Stimulated activated CD8-positive, alpha-beta memory T cell treated with anti-CD3 and anti-CD28 coated beads, Interleukin-15, amount 100 ng/mL, for 1 hour (primary cell): ENCODE measurements around the gene CFAP74.

Source experiments
- DNase-seq: peaks from one replicate; pipeline ENCODE4 v3.0.0-alpha.2; 2020; ENCODE audit warnings: low read depth

Gene CFAP74

DNA sequence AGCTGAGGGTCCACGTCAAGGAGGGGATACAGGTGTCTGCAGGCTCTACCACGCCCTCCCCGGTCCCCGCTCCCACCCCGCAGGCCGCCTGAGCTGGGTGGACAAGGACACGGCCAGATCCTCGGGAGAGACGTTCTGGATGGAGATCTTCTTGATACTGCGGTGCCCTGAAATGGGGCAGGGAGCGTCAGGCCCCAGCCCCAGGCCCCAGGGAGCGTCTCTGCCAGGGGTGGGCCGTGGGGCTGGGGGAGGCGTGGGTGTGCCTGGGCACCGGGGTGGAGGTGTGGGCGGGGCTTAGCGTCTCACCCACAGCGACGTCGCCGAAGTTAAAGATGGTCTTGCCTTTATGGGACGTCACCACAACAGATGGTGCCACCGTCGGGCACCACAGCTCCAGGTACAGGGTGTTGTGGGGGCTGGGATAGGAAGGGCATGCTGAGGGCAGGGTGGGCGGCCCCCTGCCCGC lies 77.2 kb downstream of the CFAP74 start:
- DNase-seq: no peak

DNA sequence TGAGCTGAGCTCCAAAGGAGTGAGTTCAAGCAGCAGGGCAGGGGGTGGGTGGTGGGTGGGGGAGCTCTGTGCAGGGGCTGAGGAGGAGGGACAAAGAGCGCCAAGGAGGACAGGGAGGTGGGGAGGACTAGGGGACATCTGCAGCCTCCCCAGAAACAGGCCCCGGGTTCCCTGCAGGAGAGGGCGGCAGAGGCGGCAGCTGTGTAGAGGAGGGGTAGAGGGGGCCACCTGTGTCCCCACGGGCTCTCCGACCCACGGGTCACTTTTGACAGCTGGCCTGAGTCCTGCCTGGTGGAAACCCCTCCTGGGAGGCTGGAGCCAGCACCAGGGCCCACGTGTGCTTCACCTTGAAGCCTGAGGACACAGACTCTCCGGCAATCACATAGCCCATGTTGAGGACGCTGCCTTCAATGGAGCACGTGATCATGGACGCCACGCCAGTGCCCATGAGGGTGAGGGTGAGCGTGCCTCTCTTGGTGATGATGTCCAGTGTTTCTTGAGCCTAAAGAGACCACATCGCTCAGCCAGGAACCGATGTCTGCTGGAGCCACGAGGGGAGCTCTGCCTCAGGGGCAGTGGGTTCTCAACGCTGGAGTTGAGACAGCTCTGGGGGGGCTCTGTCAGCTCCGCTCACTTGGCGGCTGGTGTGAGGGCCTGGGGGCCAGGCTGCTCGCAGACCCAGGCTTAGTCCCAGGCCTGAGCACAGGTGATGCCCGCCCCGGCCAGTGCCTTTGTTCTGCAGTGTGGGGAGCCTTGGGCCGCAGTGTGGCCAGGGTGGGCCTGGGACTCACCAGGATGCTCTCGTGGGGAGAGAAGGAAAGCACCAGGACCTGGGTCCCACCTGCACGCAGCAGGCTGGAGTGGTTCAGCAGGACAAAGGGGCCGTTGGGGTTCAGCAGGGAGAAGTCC lies 77.9 kb downstream of the CFAP74 start:
- DNase-seq: no peak

GRCh38 chr1:1924849-1925248 lies 78.7 kb downstream of the CFAP74 start:
- DNase-seq: no peak

- no peak for DNase-seq
These were observed 79.2 kb downstream of the CFAP74 start for GRCh38 chr1:1924386-1924785.

DNA sequence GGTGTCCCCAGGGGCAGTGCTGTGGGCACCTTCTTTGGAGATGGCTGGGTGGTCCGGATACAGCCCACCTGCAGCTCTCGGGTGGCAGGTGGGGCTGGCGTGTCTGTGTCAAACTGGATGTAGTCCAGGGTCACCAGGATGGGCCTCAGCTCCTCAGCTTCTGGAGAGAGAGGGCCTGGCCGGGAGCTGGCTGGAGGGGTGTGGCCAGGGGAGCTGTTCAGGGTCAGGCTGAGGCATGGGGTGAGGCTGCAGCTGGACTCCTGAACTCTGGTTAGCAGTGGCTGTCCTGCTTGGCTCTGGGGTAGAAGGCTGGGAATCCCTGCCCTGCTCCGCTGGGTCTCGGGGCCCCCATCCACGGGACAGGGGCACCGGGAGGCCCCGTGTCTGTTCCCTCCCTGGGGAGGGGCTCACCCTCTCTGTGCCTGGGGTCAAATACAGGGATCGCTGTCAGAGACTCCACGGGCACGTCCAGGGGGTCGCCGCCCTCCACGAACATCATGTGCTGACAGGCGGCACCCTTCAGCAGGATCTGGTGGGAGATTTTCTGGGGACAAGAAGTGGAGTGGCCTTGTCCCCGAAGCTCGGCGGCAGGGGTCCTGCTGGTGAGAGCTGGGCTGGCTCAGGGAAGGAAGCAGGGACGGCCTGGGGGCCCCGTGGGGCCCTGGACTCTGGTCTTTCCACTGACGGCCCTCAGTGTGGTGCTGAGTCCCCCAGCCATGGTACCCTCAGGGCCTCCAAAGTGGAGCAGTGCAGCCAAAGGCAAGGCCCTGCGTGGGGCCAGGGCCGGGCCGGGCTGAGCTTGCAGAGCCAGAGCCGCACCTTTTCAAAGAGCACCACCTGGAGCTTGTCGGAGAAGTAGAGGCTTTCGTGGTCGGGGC lies 80.4 kb downstream of the CFAP74 start:
- no peak for DNase-seq

DNA sequence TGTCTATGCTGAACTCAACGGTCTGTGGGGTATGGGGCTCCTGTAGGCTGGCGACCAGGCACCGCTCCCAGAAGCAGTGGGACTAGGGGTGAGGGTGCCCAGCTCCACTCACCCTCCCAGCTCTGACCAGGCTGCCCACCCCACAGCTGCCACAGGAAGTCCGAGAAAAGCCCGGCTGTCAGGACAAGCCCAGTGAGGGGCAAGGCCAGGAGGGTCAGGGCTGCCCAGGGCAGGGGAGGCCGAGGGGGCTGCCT lies 81.0 kb downstream of the CFAP74 start:
- DNase-seq: no peak

DNA sequence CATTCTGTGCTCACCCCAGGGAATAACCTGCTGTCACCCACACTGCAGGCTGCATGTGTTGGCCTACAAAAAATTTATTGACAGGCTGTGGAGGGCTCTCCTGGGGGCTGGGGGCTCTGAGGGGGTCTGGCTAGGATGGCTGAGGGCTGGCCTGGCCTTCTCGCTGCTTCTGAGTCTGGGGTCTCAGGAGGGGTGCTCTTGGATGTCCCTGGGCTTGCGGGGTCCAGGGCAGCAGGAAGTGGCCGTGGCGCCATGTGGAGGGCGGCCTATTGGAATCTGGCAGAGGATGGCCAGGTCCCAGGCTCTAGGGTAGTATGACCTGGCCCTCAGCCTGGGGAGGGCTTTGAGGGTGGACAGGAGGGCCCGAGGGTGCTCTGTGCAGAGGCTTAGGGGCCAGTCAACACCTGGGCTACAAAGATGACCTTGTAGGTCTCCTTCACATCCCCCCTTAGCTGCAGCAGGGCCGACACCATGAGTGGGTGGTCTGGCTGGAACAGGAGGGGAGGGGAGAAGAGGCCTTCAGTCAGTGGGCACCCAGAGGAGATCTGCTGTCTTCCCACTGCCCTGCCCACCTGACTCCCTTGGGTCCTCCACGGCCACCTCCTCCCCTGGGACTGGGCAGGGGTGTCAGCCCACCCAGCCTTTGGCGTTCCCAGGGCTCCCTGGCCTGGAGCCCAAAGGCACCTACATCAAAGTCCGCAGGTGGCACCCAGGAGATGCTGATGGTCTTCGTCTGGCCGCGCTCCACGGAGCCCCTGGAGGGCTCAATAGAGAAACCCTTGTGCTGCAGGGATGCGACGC lies 81.5 kb downstream of the CFAP74 start:
- no peak for DNase-seq

- DNase-seq: no peak
These were observed 82.1 kb downstream of the CFAP74 start for GRCh38 chr1:1921459-1921862.

DNA sequence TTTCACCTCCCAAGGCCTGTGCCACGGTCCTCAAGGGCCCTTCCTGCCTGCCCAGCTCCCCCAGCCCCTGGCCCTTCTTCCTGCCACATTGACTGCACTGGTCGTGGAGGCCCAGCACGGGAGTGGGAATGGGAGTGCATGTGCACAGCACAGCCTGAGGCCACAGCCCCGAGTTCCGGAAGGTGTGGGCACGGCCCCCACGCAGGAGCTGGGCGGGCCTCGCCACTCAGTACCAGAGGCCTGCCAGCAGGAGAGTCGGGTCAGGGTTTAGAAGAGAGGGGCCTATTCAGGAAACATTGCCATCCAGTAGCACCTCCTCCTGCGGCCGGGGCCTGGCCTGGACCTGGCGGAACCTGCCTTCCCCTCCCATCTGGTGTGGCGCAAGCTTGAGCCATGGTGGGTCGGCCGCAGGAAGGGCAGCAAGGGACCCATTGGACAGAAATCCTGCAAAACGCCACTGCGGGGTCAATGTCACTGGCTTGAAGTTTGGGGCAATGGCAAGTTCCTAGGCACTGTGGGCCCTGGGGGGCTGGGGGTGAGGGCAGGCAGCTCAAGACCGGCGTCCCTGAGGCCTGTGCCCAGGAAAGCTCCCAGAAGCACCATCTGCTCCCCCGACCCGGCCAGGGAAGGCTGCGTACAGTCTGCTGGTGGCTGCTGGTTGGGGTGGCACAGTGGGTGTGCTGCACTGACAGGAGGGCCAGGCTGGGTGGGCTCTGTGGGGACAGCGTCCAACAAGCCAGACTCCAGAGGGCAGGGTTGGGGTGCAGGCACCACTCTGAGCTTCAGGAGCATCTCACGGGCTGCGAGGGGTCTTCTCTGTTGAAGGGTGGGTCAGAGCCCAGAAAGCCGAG lies 82.8 kb downstream of the CFAP74 start:
- no peak for DNase-seq

DNA sequence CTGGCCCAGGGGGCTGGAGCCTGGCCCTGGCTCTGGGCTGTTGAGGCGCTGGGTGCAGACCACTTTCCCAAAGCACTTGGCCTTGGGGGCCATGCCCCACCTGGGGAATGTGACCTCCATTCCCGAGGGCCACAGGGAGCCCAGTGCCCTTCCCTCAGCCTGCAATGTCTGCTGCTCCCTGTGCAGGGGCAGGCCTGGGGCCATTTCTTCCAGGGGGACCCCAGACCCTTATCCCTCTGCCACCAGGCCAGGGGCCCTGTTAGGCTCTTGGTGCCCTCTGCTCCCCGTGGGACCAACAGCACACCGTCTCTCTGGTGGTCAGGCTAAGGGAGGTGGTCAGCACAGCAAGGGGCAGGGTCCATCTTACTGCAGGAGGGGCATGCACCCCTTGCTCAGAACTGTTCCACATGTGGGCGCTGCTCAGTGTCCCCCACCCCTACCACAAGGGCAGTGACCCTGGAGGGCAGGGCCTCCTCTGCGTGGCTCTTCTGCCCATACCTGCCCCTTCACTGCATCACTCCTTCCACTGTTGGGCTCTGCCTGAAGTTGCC lies 83.5 kb downstream of the CFAP74 start:
- DNase-seq: no peak

- peak; percentile 96 for DNase-seq
These were observed 84.1 kb downstream of the CFAP74 start for GRCh38 chr1:1919304-1920056.

- peak; percentile 14 for DNase-seq
These were observed 84.7 kb downstream of the CFAP74 start, which contains the start of gene TMEM52 for GRCh38 chr1:1918901-1919303. Gene TMEM52, minus strand, starts transcription at chr1:1919279. Its CDS starts 14 bp downstream, at chr1:1919265.

DNA sequence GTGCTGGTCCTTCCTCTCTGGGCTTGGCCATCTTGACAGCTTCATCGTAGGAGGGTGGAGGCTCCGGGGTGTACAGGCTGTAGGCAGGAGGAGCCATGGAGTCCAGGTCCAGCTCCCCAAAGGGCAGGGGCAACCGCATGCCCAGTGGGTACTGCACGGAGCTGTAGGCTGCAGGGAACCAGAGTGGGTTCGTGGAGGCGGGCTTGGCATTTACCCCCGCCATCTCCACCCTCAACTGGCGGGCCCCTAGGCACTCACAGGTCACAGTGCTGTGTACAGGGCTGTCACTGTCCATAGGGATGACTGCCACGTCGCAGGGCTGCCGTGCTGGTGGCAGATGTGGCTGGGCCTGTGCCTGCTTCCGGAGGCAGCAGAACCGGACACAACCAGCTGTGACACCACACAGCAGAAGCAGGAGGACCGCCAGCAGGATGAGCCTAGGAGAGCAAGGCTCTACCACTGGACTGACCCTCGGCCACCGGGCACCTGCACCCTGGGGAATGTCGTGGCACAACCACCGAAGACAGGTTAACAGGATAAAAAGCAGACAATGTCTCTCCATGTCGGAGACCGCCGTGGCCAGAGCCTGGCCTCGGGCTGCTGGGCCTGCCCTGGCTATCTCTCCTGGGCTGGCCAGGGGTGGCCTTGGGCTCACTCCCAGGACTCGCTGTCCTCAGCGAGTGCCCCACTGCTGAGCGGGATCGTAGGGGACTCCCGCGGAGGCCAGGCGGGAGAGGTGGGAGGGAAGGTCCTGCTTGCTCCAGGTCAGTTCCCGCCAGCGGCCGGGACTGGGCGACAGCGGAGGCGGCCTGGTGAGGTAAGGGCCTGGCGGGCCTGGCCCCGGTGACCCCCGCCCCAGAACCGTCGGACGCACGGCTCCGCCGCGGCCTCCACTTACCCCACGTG lies 85.3 kb downstream of the CFAP74 start:
- no peak for DNase-seq

DNA sequence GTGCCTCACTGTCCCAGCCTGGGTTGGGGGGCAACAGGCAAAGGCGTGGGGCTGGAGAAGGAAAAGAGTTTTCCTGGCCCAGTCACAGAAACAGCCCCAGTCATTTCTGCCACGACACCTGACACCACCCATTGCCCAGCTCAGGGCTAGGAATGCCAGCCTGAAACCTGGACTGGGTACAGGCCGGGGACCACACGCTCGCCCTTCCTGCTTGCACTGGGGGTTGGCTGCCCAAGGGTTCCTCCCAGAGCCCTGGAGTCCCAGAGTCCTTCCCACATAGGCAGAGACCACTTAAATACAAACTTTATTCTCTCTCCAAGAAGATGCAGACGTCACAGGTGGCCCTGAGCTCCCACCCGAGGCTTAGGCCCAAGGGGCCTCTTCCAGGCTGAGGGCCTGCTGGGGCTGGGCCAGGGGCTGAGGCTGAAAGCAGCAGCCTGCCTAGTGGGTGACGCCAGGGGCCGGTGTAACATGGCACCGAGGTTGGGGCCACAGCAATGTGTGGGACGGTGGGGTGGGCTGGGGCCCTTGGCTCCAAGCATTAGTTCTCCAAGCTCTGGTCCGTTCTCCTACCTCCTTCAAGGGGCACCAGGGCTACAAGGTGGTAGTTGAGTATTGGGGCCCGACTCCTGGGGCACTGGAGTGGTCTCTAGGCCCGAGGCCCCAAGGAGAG lies 86.1 kb downstream of the CFAP74 start:
- no peak for DNase-seq

GRCh38 chr1:1916851-1917251 lies 86.7 kb downstream of the CFAP74 start:
- no peak for DNase-seq

- no peak for DNase-seq
These were observed 87.4 kb downstream of the CFAP74 start for GRCh38 chr1:1915911-1916840.

GRCh38 chr1:1914971-1915692 lies 88.5 kb downstream of the CFAP74 start, which contains the start of gene CALML6:
Gene CALML6, plus strand, starts transcription at chr1:1915260. Its CDS starts 21 bp downstream, at chr1:1915281.
- no peak for DNase-seq
